ENCODE data around the gene SGK2. TPM values are rescaled to one million over a fixed set of nuclear protein-coding genes. Genes with fewer than 3 reads are reported as not detected.
A peak's percentile ranks its signal among the peaks of the same experiment; 100 is the strongest.
"Not testable (repeated sequence)": the region's sequence is repeated elsewhere in the genome, so short reads cannot be mapped to it uniquely, and the experiment has no call there.

The SGK2 gene
- total RNA-seq, 1 experiment from 2014 or later = not detected

- Histone ChIP-seq H4K20me1 (ENCODE audit: control insufficient read depth, insufficient read depth, insufficient read length) (no peaks in the 10 kb centered on the region), H3T11ph (ENCODE audit: low read length) (no peak within 1 kb of the TSS), H3K23ac (ENCODE audit: insufficient read length, low read depth, low read length) (no peak within 1 kb of the TSS), H3K27ac (ENCODE audit: insufficient read length, low read depth, low read length) (no peak within 1 kb of the TSS), H2BK20ac (ENCODE audit: low read depth, low read length, poor library complexity, severe bottlenecking) (no peak within 1 kb of the TSS), H2BK120ac (ENCODE audit: low read depth, low read length, poor library complexity, severe bottlenecking) (no peak within 1 kb of the TSS), H3K79me2 (ENCODE audit: insufficient read depth, low read length) (no peaks in the 10 kb centered on the region; the same call in 1 of the 2 replicates), H2BK15ac (ENCODE audit: low read depth, low read length) (no peak within 1 kb of the TSS), H3K4ac (ENCODE audit: low read depth, low read length) (no peak within 1 kb of the TSS), H2BK12ac (ENCODE audit: insufficient read length, low read depth, low read length) (no peak within 1 kb of the TSS), H3K14ac (ENCODE audit: insufficient read depth, low read length) (peak within 1 kb of the TSS; percentile 74; the same call in 1 of the 2 replicates), H3K9me3 (ENCODE audit: control insufficient read depth, low read depth, low read length) (no peaks in the 10 kb centered on the region), H4K5ac (ENCODE audit: insufficient read length, low read depth, low read length) (no peak within 1 kb of the TSS), H3K56ac (ENCODE audit: insufficient read length, low read depth, low read length) (no peak within 1 kb of the TSS), H2BK5ac (ENCODE audit: insufficient read length, low read length) (no peak within 1 kb of the TSS), H3K9ac (ENCODE audit: extremely low read depth, insufficient read length, low read length) (peak within 1 kb of the TSS; percentile 82), H4K8ac (replicated peaks; ENCODE audit: insufficient read length, low read depth, low read length) (no peak within 1 kb of the TSS), H3K4me2 (ENCODE audit: insufficient read depth, insufficient read length, low read length) (peak within 1 kb of the TSS; percentile 74), H3K18ac (ENCODE audit: insufficient read length, low read depth, low read length) (no peak within 1 kb of the TSS), H2AFZ (ENCODE audit: low read length) (no peak within 1 kb of the TSS), H3K23me2 (ENCODE audit: insufficient read length, low read depth, low read length, poor library complexity, severe bottlenecking) (peaks cover 6% of the 10 kb centered on the region), H3K27me3 (ENCODE audit: insufficient read depth, low read length) (no peaks in the 10 kb centered on the region), H2AK5ac (ENCODE audit: insufficient read length, low read length) (no peak within 1 kb of the TSS), H4K91ac (ENCODE audit: insufficient read length, low read depth, low read length) (no peak within 1 kb of the TSS), H3K4me1 (ENCODE audit: insufficient read depth, low read length) (no peaks in the 10 kb centered on the region), H3K79me1 (ENCODE audit: insufficient read depth, low read depth, low read length, poor library complexity, severe bottlenecking) (peaks cover 3% of the 10 kb centered on the region)
- H3K36me3 Mint-ChIP-seq (ENCODE audit: insufficient read depth in 1 of 3, low read depth in 3 of 3) = peaks cover 8 to 12% (median 12%) of the 10 kb centered on the region in 3 experiments; a peak in 6 of 7 replicates
- H3K4me3 Mint-ChIP-seq = peak within 1 kb of the TSS; percentile 82 to 92
- no peaks in the 10 kb centered on the region; a peak in 1 of 5 replicates for H3K9me3 Mint-ChIP-seq
- WGBS (ENCODE audit: extremely low coverage, insufficient read length, low lambda C conversion rate) = no CpG with 5 or more reads among the region's 68 CpGs
- DNase-seq = peak; percentile 97
- peaks cover 9 to 15% of the 10 kb centered on the region in 2 experiments for H3K4me1 Mint-ChIP-seq
- peaks cover 2% of the 10 kb centered on the region; the same call in 1 of the 2 replicates for H3K27me3 Mint-ChIP-seq (ENCODE audit: low read depth)
- H3K27ac Mint-ChIP-seq = peak within 1 kb of the TSS; percentile 98 to 99 (median 99)
- TF ChIP-seq, protein P1, sequence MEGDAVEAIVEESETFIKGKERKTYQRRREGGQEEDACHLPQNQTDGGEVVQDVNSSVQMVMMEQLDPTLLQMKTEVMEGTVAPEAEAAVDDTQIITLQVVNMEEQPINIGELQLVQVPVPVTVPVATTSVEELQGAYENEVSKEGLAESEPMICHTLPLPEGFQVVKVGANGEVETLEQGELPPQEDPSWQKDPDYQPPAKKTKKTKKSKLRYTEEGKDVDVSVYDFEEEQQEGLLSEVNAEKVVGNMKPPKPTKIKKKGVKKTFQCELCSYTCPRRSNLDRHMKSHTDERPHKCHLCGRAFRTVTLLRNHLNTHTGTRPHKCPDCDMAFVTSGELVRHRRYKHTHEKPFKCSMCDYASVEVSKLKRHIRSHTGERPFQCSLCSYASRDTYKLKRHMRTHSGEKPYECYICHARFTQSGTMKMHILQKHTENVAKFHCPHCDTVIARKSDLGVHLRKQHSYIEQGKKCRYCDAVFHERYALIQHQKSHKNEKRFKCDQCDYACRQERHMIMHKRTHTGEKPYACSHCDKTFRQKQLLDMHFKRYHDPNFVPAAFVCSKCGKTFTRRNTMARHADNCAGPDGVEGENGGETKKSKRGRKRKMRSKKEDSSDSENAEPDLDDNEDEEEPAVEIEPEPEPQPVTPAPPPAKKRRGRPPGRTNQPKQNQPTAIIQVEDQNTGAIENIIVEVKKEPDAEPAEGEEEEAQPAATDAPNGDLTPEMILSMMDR (conservative IDR thresholded peaks at IDR 0.05) = no peak
These were observed 31.8 kb downstream of the SGK2 start, which contains the start of gene IFT52 for GRCh38 chr20:43590392-43591303. IFT52 (plus strand) TSS chr20:43590937; CDS start chr20:43594699, 3,762 bp downstream.

- H3K18ac ChIP-seq (ENCODE audit: insufficient read length, low read depth, low read length); H3K4ac ChIP-seq (ENCODE audit: low read depth, low read length); H3K4me2 ChIP-seq (ENCODE audit: insufficient read depth, insufficient read length, low read length); H3K79me2 ChIP-seq (ENCODE audit: insufficient read depth, low read length); H3K9ac ChIP-seq (ENCODE audit: extremely low read depth, insufficient read length, low read length); H4K91ac ChIP-seq (ENCODE audit: insufficient read length, low read depth, low read length); H3K4me1 ChIP-seq (ENCODE audit: insufficient read depth, low read length); H2BK12ac ChIP-seq (ENCODE audit: insufficient read length, low read depth, low read length); H3K14ac ChIP-seq (ENCODE audit: insufficient read depth, low read length); H3K9me3 Mint-ChIP-seq; H2AK5ac ChIP-seq (ENCODE audit: insufficient read length, low read length); DNase-seq; H2BK120ac ChIP-seq (ENCODE audit: low read depth, low read length, poor library complexity, severe bottlenecking); H2AFZ ChIP-seq (ENCODE audit: low read length); H3K9me3 ChIP-seq (ENCODE audit: control insufficient read depth, low read depth, low read length); H3K23ac ChIP-seq (ENCODE audit: insufficient read length, low read depth, low read length); H3K4me1 Mint-ChIP-seq; H2BK5ac ChIP-seq (ENCODE audit: insufficient read length, low read length); H3T11ph ChIP-seq (ENCODE audit: low read length); H3K4me3 Mint-ChIP-seq; H2BK15ac ChIP-seq (ENCODE audit: low read depth, low read length); H3K56ac ChIP-seq (ENCODE audit: insufficient read length, low read depth, low read length); H4K20me1 ChIP-seq (ENCODE audit: control insufficient read depth, insufficient read depth, insufficient read length); H3K23me2 ChIP-seq (ENCODE audit: insufficient read length, low read depth, low read length, poor library complexity, severe bottlenecking); H4K5ac ChIP-seq (ENCODE audit: insufficient read length, low read depth, low read length); H3K27me3 ChIP-seq (ENCODE audit: insufficient read depth, low read length); H3K27me3 Mint-ChIP-seq (ENCODE audit: low read depth); H4K8ac ChIP-seq (replicated peaks; ENCODE audit: insufficient read length, low read depth, low read length); H3K27ac ChIP-seq (ENCODE audit: insufficient read length, low read depth, low read length); H2BK20ac ChIP-seq (ENCODE audit: low read depth, low read length, poor library complexity, severe bottlenecking); H3K27ac Mint-ChIP-seq; H3K79me1 ChIP-seq (ENCODE audit: insufficient read depth, low read depth, low read length, poor library complexity, severe bottlenecking): not testable (repeated sequence)
- no CpG with 5 or more reads among the region's 8 CpGs for WGBS (ENCODE audit: extremely low coverage, insufficient read length, low lambda C conversion rate)
- H3K36me3 Mint-ChIP-seq (ENCODE audit: insufficient read depth in 1 of 3, low read depth in 3 of 3) = peaks cover 18 to 71% (median 67%) of the 10 kb centered on the region in 3 experiments
These were observed 43.1 kb downstream of the SGK2 start for GRCh38 chr20:43601960-43602359.
